ENCODE data around the gene COL11A1.
"Not testable (repeated sequence)": the region's sequence is repeated elsewhere in the genome, so short reads cannot be mapped to it uniquely, and the experiment has no call there.

COL11A1 gene

DNA sequence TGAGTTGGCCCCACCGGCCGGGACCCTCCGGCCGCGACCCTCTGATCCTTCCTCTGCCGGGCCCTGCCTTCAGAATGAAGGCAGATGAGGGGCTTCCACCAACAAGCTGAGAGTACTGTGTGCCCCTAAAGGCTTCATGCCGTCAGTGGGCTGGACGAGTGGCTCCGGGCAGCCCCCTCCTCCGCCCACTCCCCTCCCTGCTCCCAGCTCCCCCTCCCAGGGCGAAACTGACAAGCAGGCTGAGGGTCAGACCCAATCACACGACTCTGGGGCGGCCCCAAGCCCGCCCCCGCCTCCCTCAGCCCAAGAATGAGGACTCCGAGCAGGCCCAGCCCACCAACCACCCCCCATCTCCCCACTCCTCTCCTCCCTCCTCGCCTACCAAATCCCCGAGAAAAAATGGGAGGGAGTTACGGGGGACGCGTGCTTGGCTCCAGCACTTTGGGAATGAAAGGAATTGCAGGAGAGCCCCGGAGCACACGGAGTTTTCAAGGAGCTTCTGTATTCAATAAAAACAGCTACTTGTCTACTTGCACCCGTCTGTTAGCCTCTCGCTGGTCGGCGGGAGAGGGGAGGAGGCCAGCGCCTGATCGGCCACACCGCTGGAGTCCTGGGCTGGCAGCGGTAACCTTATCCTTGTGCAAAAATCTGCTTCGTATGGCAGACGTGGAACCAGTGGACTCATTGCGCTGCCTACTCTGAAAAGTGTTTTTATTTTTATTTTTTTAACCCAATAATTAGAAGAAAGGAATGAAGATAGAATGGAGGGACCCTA is at the start of gene COL11A1:
Gene COL11A1 (minus strand): TSS at position 147 of the 775 bp plus-strand sequence. CDS start 344 bp downstream, outside the sequence.
- in situ Hi-C loops (cut with MboI; ENCODE audit: low sequenced_read_pairs), result no loop called here

DNA sequence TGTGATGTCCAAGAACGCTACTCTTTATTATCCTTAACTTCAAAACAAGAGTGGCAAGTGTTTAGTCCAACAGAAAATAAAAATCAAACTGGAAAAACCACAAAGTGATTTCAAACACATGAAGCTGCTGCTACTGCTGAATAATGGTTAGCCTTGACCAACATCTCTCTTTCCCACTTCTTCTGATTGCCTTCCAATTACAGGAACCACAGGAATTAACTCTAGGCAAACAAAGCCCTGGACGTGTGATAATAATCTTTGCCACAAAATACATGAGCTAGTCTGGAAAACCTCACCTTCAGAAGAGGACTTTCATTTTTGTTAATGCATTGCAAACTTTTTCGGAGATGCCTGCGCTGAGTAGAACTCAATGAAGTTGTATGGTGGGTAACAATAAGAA is 48.6 kb upstream of the COL11A1 start:
- in situ Hi-C loops (cut with MboI; ENCODE audit: low sequenced_read_pairs), result no loop called here

DNA sequence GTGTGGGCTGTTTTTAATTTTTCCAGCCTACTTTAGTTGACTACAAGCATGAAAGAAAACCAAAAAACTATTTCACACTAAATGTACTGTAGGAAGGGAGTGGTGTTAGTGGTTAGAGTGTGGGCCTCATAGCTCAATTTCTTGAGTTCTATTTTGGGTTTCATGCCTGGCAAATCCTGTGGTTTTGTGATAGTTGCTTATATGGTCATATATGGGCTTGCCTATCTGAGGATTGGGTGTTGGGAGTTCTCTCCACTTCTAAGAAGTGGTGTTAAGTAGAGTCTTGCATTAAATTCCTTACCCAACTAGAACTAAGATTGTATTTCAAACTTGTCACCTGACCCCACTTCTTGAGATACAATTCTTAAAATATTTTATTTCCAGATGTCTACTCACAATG is 37.8 kb upstream of the COL11A1 start:
- in situ Hi-C loops (cut with MboI; ENCODE audit: low sequenced_read_pairs), result no loop called here

DNA sequence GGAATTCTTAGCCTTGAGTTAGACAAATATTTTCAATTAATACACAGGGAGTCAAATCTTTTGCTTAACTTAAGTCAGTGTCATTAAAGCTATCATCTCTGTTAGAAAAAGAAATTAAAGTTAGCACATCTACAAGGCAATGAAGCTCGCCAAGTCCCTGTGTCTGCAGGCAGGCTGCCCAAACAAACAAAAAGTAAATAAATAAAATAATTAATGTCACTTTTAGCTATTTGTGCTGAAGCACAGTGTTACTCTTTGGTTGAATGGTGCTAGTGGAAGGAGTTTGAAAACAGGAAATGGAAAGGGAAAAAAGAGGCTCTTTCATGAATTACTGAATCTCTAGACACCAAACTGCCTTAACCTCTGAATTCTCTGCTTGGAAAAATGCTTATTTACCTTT is 37.1 kb upstream of the COL11A1 start:
- in situ Hi-C loops (cut with MboI; ENCODE audit: low sequenced_read_pairs), result no loop called here

DNA sequence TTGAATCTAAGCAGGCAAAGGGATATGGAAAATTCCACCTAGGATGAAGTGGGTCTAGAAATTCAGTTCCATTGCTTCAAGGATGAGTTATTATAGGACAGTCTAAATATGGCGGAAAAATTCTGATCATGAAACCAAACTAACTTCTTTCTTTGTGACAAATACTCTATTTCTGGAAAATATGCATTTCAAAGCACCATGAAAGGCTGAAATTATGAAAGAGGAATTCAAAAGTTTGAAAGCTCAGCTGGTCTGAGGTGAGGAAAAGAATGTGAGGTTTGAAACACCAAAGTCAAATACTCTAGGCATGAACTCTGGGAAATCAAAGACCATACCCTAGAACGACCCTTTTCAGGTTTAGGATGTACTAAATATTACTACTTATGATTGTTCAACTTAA is 36.4 kb upstream of the COL11A1 start:
- in situ Hi-C loops (cut with MboI; ENCODE audit: low sequenced_read_pairs), result no loop called here

DNA sequence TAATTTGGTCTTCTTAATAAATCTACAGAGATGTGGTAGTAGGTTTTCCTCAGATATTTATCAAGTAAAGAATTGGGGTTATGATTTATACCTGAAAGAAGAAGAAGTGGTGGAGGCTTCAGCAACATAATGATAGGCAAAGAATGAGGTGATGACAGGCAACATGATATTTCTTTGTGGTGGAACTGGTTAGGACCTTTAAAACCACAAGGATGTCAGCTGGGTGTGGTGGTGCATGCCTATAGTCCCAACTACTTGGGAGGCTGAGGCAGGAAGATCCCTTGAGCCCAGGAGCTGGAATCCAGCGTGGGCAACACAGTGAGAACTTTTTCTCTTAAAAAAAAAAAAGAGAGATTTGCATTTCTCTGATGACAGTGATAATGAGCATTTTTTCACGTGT is 34.1 kb upstream of the COL11A1 start:
- in situ Hi-C loops (cut with MboI; ENCODE audit: low sequenced_read_pairs), result no loop called here

DNA sequence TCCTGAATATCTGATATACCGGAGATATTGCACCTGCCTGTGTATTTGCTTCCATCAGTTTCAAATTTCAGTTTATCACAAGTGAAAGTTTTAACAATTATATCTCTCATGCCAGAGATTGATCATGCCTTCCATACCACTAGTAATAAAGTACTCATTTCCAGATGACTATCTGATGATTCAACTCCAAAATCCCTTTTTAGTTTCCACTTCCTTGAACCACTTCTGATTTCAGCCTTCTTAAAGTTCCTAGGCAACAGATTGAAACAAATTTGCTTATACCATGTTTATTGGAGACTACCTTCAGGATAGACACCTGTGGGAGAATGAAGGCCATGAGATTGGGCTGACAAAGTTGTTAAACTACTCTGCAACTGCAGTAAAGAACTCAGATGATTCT is 21.5 kb upstream of the COL11A1 start:
- in situ Hi-C loops (cut with MboI; ENCODE audit: low sequenced_read_pairs), result no loop called here

DNA sequence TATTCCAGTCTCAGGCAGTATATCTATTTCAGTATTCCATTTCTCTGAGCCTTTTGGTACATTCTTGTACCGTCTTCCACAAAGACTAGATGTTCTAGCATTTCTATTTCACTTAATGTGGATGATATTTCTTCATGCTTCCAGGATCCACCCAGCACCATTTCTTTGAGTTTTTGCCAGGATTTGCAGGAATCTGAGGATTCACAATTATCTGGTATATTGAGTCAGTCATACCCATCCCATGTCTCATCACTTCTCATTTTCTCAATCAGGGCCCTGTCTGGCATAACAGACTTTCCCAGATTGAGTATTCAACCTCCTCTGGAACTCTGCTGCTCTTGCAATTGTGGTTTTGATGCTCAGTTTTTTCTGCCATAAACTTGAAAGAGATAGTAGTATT is 20.9 kb upstream of the COL11A1 start:
- in situ Hi-C loops (cut with MboI; ENCODE audit: low sequenced_read_pairs), result no loop called here

DNA sequence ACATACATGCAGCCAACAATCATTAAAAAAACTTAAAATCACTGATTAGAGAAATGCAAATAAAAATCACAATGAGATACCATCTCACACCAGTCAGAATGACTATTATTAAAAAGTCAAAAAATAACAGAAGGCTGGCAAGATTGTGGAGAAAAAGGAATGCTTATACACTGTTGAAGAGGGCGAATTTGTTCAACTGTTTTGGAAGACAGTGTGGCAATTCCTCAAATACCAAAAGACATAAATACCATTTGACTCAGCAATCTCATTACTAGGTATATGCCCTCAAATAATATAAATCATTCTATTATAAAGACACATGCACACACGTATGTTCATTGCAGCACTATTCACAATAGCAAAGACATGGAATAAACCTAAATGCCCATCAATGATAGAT is 19.9 kb upstream of the COL11A1 start:
- in situ Hi-C loops (cut with MboI; ENCODE audit: low sequenced_read_pairs), result not testable (repeated sequence)

DNA sequence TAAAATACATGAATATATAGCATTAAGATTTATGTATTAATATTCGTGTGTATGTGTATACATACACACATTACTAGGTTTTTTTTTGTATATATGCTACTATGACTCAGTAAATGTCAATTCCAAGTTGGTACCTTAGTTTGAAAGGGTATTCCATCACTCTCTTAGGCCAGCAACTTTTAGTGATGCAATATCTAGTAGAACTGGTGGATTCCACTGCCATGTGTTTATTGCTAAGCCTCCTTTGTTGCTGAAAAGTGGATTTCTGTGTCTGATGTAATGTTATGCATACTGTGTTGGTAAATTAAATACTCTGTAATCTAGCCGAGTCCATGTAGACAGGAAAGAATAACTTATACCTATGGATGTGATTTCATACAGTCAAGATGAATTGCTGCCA is 16.9 kb upstream of the COL11A1 start:
- in situ Hi-C loops (cut with MboI; ENCODE audit: low sequenced_read_pairs), result no loop called here

DNA sequence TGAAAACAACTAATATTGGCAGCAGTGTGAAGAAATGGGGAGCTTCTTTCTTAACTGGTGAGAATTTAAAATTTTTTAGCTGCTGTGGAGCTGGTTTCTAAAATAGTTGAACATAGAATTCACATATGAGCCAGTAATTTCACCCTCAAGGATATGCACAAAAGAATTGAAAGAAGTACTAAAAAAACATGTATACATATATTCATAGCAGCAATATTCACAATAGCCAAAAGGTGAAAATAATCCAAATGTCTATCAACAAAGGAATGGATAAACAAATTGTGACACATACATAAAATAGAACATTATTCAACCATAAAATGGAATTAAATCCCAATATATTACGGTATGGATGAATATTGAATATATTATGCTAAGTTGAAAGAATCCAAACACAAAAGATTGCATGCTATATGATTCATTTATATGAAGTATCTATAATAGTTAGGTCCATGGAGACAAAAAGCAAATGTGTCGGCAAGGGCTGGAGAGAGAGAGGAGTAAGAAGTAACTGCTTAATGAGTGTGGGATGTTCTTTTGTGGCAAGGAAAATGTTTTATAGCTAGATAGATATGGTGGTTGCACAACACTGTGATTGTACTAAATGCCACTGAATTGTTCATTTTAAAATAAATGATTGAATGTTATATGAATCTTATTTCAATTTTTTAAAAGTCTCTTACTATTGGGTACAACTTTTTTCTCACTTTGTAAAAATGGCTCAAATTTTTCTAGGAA is 14.8 kb upstream of the COL11A1 start:
- in situ Hi-C loops (cut with MboI; ENCODE audit: low sequenced_read_pairs), result no loop called here

DNA sequence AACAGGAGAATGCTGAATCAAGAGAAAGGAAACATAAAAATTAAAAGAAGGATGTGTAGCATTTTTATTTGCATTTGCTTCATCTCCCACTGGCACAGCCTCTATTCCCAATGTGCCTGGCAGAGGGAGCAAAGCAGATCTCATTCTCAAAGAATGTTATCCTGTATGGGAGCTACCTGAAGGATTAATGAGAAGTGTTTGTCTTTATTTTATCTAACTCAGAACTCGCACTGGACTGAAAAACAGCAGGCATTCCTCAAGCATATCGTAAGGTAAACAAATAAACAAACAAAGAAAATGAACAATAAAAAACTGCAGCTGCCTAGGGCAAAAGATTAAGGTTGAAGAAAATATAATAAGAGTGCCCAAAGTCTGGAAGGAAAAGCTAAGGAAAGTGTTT is 12.7 kb upstream of the COL11A1 start:
- in situ Hi-C loops (cut with MboI; ENCODE audit: low sequenced_read_pairs), result no loop called here

DNA sequence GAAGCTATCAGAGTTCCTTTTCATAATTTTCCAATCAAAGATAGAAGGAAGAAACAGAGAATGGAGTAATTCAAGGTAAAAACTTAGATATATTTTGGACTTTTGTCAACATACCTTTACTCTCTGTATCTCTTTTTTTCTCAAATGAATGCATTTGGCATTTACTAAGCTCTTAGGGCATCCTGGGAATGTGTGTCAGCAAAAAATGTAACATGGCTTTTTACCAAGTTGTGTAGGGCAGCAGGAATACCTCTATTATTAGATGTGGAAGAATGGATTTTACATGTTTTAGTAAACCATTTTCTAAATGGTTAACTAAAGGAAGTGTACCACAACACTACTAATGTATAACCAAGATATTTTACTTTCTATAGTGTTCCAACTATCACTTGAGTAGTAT is 4.2 kb upstream of the COL11A1 start:
- in situ Hi-C loops (cut with MboI; ENCODE audit: low sequenced_read_pairs), result no loop called here

DNA sequence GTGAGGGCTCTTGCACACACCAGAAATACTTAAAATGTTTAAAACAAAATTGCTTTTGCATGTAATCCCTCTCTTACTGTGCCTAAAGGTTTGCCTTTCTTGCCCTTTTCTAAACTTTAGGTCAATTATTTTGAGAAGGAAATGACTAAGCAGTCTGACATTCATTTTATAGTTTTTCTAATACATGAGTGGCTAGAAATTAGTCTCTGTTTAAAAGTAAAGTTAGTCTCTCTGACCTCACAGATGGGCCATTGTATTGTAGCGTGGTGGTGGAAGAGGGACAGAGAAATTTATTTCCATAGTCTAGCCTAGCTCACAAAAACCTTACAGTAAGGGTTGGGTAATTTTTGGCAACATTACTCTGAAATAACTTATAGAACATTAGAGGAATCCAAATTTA is 3.6 kb upstream of the COL11A1 start:
- in situ Hi-C loops (cut with MboI; ENCODE audit: low sequenced_read_pairs), result no loop called here

DNA sequence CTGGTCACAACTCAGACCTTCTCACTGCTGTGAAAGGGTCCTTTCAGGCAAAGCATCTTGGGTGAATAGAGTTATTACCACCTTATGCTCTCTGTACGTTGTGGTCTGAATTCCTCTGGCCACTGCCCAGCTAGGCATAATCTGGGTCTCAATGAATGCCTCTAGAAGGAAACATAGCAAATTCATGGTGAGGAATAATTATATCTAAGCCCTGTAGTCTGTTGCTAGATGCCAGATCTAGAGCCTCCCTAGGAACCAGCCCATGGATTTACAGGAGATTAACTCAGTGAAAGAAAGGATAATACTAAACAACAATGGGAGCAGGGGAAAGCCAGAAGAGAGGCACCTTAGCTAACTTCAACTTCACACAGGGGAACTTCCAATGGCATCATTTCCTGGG is 2.4 kb upstream of the COL11A1 start:
- in situ Hi-C loops (cut with MboI; ENCODE audit: low sequenced_read_pairs), result no loop called here

DNA sequence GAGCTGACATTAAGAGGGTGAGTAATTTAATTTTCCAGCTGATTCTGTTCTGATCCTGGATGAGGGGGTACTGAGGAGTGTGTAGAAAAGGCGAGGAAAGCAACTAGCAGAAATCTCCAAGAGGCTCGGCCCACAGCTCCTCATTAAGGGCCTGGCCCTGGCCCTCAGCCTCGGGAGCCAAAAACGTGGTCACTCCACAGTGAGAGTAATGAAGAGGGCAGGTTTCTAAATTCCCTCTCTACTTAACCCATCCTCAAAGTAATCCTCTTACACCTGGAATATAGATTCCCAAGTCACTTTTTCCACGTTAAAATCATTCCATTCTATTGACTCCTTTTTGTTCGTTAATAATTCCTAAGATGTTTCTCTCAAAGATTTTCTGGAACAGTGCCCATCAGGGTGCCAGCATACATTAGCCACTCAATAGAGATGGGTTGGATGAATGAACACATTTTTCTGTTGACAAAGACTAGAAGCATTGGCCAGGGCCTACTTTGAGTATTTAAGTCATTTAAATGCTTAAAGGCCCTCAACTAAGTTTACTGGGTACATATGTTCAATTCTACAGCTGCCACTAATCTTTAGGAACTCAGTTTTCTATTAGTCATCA is 1.1 kb upstream of the COL11A1 start:
- in situ Hi-C loops (cut with MboI; ENCODE audit: low sequenced_read_pairs), result no loop called here

DNA sequence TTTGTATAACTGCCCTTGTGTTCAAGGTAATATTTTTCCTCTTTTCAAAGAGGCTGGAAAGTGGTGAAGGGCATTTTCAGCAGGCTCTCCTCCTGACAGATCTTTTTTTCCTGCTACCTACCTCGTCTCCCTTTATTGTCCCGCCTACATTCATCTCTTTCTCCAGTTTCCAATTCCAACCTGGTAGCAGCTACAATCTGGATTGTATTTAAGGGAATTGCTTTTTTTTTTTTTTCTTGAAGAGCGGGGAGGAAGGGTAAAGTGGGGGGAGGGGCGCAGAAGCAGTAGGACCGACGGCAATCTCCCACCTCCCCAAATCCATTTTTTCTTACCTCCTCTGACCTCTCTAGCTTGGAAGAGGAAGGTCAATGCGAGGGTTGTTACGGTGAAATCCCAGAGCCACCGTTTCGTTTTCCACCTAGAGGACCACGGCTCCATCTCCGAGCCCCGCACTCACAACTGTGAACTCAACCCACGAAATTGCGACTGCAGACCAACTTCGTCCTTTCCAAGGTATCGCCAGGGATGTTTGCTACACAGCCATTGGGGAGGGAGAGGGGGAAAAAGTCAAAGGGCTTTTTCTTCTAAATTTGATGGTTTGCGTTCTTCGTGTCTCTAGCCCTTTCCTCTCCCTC is 464 bp downstream of the COL11A1 start:
- in situ Hi-C loops (cut with MboI; ENCODE audit: low sequenced_read_pairs), result no loop called here

DNA sequence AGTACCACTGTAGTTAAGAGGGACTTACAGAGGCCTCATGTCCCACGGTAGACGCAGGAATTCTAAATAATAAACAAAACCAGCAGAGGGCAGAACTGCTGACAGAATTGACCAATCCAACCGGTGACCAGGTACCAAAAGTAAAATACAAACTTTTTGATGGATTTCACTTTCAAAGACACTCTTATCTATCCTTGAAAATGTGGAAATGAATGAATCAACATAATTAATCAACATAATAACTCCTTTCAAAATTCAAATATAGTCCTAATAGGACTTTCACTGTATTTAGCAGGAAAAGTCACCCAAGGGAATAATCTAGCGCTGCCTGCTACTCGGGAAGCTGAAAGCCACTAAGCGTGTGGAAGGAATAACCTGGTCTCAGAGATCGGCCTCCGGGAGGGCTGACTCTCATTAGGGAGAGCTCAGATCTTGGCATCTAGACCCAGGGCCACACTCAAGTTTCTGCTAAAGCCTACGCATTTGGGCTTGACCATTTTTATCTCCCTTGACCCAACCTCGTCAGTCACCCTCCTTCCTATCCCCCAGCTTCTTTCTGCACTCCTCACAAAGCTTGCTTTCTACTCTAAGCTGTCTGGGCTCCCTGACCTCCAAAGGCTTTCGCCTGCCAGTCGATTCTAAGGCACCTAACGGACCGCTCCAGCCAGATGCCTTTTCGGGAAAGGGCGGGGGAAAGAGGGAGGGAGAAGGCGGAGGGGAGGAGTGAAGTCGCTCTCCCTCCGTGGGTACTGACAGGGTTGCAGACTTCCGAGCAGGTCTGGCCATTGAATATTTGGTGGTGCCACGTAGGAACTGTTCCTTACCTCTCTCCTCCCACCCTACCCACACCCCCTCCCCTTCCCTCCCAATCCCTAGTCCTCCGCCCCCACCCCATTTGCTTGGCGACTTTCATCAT is 1.6 kb downstream of the COL11A1 start:
- in situ Hi-C loops (cut with MboI; ENCODE audit: low sequenced_read_pairs), result no loop called here

DNA sequence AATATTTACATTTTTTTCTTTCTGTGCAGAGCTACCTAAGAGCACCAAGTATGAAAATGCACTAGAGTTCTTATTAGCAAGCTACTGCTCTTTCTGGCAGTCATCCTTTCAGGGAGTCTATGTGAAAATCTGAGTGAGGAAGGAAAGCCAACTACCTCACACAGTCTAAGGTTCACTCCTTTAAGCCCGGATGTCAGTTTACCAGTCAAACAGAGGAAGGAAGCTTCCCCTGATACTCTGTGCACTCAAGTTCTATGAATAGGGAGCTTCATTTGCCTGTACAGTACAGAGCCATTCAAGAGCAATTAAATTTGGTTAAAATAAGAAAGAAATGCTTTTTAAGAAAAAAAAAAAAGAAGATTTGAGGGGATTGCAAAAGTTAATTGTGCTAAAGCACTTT is 6.9 kb downstream of the COL11A1 start:
- in situ Hi-C loops (cut with MboI; ENCODE audit: low sequenced_read_pairs), result no loop called here

DNA sequence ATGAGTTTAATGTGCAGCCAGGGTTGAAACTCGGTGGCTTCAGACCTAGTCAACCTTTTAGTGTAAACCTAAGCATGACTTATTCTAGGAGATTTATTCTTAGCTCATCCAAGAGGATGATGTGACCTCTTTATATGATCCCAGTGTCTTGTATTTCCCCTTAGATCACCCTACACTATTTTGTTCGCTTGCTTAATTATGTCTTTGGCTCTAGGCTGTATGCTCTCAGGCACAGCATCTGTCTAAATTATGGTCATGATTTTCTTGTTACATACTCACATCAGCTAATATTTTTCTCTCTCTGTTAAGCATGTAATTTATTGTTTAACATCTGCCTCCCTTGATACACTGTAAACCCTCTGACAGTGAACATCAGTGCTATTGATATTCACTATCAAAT is 19.1 kb downstream of the COL11A1 start:
- in situ Hi-C loops (cut with MboI; ENCODE audit: low sequenced_read_pairs), result no loop called here

DNA sequence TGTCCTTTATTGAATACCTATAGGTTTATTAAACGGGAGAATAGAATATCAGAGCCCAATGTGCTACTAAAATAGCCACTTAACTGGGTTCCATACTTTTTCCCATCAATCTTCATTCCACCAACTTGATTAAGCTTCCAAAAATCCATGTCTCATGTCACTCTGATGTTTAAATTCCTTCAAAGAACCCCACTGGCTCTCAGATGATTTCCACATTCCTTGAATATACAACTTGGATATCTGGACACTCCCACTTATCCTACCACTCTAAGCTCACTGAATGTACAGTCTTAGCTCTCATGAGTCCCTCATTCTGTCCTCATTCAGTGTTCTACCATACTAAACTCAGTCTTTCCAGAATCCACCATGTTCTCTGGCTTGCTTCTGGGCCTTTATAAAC is 21.1 kb downstream of the COL11A1 start:
- in situ Hi-C loops (cut with MboI; ENCODE audit: low sequenced_read_pairs), result no loop called here
